ENCODE data around the gene RNF182.
"Not testable (repeated sequence)": the region's sequence is repeated elsewhere in the genome, so short reads cannot be mapped to it uniquely, and the experiment has no call there.

Gene RNF182

GRCh38 chr6:13965582-13966127, 40.9 kb downstream of the RNF182 start:
- DNase-seq (ENCODE audit: low read depth): no peak

GRCh38 chr6:13971303-13971702, 46.6 kb downstream of the RNF182 start:
- DNase-seq (ENCODE audit: low read depth): no peak

- DNase-seq (ENCODE audit: low read depth): not testable (repeated sequence)
Observed at GRCh38 chr6:13972602-13973001, 47.9 kb downstream of the RNF182 start.

DNA sequence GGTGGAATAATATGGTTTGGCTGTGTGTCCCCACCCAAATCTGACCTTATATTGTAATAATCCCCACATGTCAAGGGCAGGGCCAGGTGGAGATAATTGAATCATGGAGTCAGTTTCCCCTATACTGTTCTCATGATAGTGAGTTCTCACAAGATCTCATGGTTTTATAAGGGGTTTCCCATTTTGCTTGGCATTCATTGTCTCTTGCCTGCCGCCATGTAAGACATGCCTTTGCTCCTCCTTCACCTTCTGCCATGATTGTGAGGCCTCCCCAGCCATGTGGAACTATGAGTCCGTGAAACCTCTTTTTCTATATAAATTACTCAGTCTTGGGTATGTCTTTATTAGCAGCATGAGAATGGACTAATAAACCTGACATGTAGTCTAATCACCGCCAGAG, 48.7 kb downstream of the RNF182 start:
- not testable (repeated sequence) for DNase-seq (ENCODE audit: low read depth)

DNA sequence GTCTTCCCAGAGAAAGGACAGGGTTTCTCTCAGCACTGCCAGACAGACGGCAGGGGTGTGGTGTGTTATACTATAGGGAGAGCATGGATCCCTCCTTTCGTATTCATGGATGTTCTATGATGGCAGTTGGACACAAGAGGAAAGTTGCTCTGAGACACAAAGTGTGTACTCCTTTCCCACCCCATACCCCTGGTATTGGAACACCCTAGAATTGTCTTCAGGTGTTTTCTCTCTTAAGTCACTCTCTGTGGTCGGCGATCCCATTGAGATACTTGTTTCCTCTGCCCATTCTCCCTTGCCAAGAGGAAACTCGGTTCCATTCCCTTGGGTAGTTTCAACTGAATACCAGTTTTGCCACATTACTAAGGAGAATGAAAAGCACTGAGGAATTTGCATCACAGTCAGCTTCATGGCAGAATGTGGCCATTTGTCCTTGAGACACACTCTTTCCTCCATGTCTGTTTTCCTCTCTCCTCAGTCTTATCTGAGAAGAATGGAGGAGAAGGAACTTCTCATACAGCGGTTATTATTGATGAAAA, 53.4 kb downstream of the RNF182 start:
- DNase-seq (ENCODE audit: low read depth): no peak

DNA sequence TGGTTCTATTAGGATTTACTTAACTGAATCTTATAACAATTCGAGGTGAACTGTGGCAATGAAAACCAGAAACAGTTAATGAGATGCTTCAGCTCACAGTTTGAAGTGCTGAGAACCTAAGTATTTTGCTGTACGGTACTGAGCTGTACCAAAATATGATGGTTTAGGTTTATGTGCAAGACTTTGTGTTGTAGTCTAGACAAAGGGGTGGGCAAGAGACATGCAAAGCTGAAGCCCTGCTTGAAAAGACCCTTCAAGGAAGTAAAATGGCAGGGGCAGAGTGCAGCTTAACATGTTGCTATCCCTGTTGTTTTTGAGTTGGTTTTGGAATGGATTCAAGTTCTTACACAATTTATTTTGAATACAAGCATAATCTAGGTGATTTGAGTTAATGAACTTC, 54.0 kb downstream of the RNF182 start:
- DNase-seq (ENCODE audit: low read depth): no peak

DNA sequence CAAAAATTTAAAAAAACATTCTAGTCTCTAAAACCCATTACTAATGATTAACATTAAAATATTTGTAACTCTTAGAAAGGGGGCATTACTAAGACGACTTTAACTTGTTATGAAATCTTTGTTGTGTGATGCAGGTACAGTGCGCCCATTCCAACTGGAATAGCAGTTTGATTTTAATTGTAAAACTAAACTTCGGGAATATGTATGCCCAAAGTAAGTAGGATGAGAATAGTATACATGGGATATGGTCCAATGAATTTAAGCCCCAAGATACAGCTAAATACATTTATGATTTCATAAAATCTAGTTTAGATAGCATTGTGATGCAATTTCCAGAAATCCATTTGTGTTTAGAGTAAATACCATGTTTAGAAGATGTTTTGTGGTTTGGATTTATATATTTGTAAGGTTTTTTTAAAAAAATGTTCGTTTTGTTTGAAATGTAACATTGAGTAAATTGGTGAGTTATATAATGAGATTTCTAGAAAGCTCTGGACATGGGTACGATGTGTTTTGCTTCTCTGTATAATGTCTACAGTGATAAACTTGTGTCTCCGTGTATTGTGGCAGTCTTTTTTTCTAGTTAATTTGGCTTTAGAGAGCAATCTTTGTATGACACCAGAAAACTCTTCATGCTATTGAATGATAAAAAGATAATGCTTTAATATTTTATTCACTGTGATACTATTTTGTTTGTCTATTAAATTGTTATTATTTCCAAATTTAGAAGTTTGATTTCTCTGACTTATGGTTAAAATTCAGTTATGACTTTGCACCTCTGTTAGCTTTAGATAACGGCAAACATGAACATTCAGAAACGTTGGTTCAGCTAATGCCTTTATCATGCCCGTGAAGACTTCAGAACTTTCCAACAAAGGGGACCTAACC, 54.8 kb downstream of the RNF182 start:
- DNase-seq (ENCODE audit: low read depth): no peak

- no peak for DNase-seq (ENCODE audit: low read depth)
Observed at GRCh38 chr6:13980534-13980933, 55.8 kb downstream of the RNF182 start.

- DNase-seq (ENCODE audit: low read depth): no peak
Observed at GRCh38 chr6:13985663-13986325, 61.0 kb downstream of the RNF182 start.

GRCh38 chr6:13986700-13987399, 62.1 kb downstream of the RNF182 start:
- DNase-seq (ENCODE audit: low read depth): no peak

DNA sequence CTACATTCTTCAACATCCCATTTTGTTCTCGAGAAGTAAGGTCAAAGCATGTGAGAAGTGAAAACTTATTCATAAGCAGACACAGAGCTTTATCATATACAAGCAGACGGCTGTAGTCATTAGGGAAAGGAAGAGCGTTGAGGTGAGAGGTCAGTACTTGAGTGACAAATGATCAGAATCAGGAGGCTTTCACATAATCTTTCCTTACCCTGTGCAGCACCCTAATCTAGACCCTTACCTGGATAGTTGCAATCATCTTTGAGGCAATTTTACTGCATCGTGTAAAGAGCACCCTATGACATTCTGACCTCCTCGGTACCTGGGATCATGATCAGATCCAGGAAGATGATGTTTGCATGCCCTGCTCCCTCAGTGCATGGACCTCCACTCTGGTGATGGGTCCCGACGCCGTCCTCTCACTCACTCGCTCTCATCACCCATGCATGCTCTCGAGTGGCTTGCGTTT, 62.7 kb downstream of the RNF182 start:
- no peak for DNase-seq (ENCODE audit: low read depth)

DNA sequence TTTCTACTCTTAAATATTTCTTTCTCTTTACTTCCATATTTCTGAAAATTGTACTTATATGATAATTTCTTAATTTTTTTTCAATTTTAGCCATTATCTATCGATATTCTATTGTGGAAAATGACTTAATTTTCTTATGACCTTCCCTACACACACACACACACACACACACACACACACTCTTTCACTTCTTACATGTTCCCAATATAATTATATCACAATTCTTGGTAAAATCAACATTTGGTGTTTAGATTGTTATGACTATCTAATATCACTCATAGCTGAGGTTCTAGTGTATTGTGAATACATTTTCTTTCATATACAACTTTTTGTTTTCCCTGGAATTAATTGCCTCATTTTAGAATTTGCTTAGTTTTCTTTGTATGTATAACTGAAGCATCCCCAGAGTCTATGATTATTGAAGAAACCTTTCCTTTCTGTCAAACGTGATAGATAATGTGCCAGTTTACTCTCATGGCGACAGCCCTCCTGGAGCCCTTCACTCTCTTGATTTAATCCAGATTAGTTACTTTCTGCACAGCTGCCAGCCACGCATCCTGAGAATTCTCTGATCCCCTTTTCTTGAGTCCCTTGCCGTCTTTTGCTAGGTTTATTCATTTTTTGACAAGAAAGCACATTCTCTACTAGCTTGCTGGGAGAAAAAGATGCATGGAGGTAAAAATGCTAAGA, 63.4 kb downstream of the RNF182 start:
- DNase-seq (ENCODE audit: low read depth): no peak

DNA sequence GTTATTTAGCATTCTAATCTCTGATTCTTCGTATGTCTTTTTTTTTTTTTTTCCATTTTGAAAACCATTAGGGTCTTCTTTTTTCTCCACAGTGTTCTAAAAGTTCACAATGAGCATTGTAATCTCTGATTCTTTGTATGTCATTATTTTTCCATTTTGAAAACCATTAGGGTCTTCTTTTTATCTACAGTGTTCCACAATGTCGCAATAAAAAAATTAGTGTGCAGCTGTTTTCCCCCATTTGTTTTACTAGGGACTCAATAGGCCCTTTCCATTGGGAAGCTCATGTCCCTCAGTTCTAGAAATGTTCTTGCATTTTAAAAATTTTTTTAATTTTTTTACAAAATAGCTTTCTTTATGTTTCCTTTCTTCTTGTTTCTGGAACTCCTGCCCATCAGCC, 64.2 kb downstream of the RNF182 start:
- no peak for DNase-seq (ENCODE audit: low read depth)

GRCh38 chr6:13989496-13990144, 64.9 kb downstream of the RNF182 start:
- DNase-seq (ENCODE audit: low read depth): no peak

GRCh38 chr6:13990796-13991195, 66.0 kb downstream of the RNF182 start:
- DNase-seq (ENCODE audit: low read depth): no peak

DNA sequence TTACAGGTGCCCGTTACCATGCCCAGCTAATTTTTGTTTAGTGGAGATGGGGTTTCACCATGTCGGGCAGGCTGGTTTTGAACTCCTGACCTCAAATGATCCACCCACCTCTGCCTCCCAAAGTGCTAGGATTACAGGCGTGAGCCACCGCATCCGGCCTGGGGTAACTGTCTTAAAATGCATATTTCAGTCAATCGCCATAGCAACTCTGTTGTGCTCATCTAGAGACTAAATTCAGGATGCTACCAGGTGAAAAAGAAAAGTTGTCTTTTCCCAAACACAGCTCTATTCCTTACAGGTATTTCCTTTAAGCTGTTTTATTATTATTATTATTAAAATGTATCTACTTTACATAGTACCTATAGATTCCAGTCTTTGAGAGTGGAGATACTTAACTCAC, 66.6 kb downstream of the RNF182 start:
- DNase-seq (ENCODE audit: low read depth): no peak

DNA sequence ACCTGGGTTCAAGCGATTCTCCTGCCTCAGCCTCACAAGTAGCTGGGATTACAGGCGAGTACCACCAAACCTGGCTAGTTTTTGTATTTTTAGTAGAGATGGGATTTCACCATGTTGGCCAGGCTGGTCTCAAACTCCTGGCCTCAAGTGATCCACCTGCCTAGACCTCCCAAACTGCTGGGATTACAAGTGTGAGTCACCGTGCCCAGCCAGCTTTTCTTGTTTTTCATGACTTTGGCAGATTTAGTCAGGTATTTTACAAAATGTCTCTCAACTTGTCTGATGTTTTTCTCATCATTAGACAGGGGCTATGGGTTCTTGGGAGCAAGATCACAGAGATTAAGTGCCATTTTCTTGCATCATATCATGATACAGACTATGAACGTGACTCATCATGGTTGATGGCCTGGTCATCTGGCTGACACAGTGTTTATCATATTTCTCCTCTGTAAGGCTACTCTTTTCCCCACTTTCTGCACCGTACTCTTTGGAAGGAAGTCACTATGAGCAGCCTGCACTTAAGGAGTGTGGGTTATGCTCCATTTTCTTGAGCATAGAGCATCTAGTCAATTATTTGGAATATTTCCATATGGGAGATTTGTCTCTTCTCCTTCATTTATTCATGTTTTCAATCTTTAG, 67.8 kb downstream of the RNF182 start:
- no peak for DNase-seq (ENCODE audit: low read depth)

DNA sequence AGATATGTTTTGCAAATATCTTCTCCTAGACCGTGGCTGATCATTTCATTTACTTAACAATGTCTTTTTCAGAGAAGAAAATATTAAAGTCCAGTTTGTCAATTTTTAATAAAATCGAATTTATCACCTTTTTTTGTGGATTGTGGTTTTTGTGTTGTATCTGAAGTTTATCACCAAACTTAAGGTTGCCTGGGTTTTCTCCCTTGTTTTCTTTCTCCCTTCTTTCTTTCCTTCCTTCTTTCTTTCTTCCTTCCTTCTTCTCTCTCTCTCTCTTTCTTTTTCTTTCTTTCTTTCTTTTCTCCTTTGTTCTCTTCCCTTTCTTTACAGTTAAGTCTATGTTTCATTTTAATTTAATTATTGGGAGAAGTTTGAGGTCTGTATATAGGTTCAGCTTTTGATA, 68.7 kb downstream of the RNF182 start:
- DNase-seq (ENCODE audit: low read depth): no peak

DNA sequence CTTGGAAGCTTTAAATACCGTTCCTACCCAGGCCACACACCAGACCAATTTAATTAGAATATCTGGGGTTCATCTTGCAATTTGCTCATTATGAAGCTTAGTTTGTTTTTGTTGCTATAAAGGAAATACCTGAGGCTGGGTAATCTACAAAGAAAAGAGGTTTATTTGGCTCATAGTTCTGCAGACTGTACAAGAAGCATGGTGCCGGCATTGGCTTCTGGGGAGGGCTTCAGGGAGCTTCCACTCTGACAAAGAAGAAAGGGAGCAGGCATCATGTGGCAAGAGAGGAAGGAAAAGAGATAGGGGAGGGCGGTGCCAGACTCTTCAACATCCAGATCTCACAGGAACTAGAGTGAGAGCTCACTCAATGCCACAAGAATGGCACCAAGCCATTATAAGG, 73.6 kb downstream of the RNF182 start:
- no peak for DNase-seq (ENCODE audit: low read depth)

- DNase-seq (ENCODE audit: low read depth): no peak
Observed at GRCh38 chr6:14000901-14001300, 76.1 kb downstream of the RNF182 start.

Measured in stimulated activated CD4-positive, alpha-beta T cell treated with anti-CD3 and anti-CD28 coated beads, Interleukin-2, amount 100 ng/mL, for 4 hours (primary cell).